B cell (primary cell): ENCODE measurements around the gene SLC4A4.

Source experiments
- CTCF ChIP-seq: fragments of 200-600 bp; IDR thresholded peaks from one replicate; pipeline ENCODE4 v1.8.0; 2022; ENCODE audit warnings: antibody characterized with exemption, mild to moderate bottlenecking
- EZH2 ChIP-seq: IDR thresholded peaks from 2 replicates; pipeline ENCODE4 v1.6.1; 2012; ENCODE audit warnings: borderline replicate concordance, low read depth, mild to moderate bottlenecking, moderate library complexity, low read length; ENCODE audit not compliant: insufficient read depth, poor library complexity, severe bottlenecking

DNA sequence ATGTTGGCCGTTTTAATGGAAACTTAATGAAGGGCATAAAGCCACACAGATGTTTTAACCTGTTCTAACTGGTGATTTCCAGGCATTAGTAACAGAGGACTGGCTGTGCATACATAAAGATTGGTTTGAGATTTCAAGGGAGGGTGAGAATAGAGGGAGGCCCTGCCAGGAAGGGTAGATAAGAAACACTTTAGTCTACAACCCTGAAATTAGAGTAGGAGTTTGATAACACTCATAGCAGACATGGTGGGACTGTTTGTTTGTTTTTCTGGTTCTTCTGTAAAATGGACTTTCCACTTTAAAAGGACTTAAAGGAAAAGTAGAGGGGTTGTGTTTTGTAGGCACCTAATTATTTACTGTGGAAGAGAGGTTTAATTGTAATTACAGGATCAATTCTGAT is 16.2 kb downstream of the SLC4A4 start:
- TF ChIP-seq CTCF: no peak
- TF ChIP-seq EZH2: no peak
